AG08395 (cell line): ENCODE data around the gene OR52N5.

ENCODE experiments used
- DNase-seq: peaks from one replicate; pipeline ENCODE4 v3.0.0; 2012; ENCODE audit warnings: mixed read lengths, low spot score

Gene OR52N5

GRCh38 chr11:5783255-5783654 is at the start of gene OR52N5:
OR52N5 (minus strand) TSS chr11:5783355; CDS start chr11:5778634, 4,721 bp downstream.
- DNase-seq = no peak

DNA sequence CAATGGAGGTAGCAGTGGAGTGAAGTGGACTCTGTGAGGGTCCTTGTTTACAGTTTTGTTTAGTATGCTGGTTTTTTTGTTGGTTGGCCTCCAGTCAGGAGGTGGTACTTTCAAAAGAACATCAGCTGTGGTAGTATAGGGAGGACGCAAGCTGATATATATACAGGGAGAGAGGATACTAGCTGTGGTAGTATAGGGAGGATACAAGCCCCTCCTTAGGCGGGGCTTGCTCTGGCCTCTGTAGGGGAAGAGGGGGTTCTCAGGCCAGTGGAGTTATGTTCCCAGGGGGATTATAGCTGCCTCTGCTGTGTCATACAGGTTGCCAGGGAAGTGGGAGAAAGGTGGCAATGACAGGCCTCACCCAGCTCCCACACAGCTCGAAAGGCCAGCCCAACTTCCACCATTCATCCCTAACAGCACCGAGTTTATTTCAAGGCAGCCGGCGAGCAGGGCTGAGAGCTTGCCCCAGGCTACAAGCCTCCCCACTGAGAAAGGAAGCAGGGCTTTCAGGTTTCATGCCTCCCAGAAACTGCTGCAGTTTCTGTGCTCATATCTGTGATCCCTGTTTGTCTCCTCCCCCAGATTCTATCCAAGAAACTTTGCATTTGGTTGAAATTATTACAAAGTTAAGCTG is 48.2 kb upstream of the OR52N5 start:
- no peak for DNase-seq

GRCh38 chr11:5818245-5818886 is 35.2 kb upstream of the OR52N5 start:
- no peak for DNase-seq

DNA sequence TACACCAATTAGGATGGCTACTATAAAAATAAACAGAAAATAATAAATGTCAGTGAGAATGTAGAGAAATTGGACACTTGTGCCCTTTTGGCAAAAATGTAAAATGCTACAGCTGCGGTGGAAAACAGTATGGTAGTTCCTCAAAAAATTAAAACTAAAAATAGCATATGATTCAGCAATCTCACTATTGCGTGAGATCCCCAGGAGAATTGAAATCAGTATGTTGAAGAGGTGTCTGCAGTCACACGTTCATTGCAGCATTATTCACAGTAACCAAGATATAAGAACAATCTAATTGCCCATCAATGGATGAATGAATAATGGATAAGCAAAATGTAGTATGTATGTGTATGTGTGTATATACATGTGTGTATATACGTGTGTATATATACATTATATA is 32.4 kb upstream of the OR52N5 start:
- DNase-seq = no peak

- DNase-seq = no peak
Observed at GRCh38 chr11:5809905-5810795, 27.0 kb upstream of the OR52N5 start.

DNA sequence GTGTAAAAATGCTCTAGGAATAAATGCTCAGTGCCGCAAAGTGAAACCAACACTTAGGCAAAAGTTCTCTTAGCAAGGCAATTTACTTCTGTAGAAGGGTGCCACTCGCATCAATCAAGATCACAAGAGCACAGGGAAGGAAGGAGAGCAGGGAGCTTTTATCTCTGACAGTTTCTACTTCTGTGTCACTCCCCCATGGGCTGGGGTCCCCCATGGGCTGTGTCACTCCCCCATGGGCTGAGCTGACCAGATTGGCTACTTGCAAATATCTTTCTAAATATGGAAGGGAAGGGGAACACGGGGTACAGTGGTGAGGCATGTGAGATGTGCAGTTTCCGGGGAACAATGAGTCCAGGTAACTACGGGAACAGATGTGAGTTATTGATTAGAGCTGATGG is 26.0 kb upstream of the OR52N5 start:
- DNase-seq = no peak

DNA sequence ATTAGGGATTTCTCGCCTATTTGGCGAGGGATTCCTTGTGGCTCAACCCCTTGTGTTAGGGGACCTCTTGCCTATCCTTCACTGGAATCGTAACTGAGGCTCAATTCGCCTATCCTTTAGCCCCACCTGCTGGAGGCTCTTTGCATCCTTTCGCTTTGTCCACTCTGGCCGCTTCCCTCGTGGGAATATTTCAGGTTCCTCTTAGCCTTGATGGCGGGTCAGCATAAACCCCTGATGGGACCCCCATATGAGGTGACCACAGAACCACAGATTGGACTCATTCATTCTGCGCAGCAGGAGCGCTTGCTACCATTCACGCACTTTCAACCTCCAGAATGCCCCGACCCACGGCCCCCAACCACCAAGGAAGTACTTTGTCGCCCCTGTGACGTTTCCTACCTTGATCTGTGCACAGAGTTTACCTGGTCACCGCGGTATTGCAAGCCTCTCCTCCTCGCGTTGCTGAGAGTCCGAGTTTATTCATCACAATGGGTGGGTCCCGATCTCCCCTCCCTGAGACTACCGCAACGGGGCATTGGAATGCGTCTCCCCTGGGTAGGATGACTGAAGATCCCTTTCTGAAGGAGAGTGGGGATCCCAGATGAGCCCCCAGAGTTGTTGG is 25.5 kb upstream of the OR52N5 start, which contains the start of gene OR52N2:
Gene OR52N2, plus strand, starts transcription at position 425 of the 622 bp plus-strand sequence. CDS start 11,412 bp downstream, outside the sequence.
- DNase-seq = peak; percentile 63

DNA sequence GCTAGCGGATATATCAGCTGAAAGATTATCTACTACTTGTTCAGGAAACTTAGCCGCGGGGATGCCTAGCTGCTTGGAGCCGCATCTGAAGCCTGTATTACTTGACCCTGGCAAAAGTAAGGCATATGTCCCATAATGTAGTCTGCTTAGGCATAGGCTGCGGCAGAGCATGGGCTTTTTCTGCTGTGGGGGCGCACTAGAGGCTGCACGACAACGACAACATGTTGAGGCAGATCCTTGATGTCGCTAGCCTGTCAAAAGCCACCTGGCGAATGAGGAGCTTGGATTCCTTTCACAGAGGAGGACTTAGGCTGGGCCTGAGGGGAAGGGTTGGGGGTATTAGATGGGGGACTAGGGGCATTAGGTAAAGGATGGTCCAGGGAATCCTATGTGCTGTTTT is 24.4 kb upstream of the OR52N5 start:
- DNase-seq = no peak

GRCh38 chr11:5803982-5804381 is 20.8 kb upstream of the OR52N5 start:
- no peak for DNase-seq

GRCh38 chr11:5796541-5796940 is 13.4 kb upstream of the OR52N5 start:
- no peak for DNase-seq

DNA sequence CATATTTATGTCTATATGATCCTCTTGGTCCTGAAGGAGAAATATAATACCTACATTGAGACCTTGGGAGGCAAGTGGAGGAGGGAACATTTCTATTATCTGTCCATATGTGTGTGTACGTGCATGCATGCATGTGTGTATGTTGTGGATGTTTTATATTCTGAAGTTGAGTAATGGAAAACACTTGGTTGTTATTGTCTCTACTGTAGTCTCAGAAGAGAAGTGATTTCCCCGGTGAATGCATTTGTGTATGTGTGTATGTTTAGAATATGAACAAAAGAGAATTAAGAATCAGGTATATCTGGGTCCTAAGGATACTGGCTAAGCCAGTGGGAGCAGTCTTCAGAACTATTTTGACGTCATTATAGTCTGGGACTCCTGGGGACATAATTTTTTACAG is 8.0 kb upstream of the OR52N5 start, which contains the start of gene OR52N1:
Gene OR52N1, minus strand, starts transcription at position 101 of the 400 bp plus-strand sequence. CDS start 2,449 bp downstream, outside the sequence.
- DNase-seq = no peak

- no peak for DNase-seq
Observed at GRCh38 chr11:5767056-5767455, 16.1 kb downstream of the OR52N5 start.

GRCh38 chr11:5753943-5754342 is 29.2 kb downstream of the OR52N5 start, which contains the start of gene OR52N4:
OR52N4 (plus strand) TSS chr11:5754243; CDS start chr11:5754741, 498 bp downstream.
- DNase-seq = no peak

DNA sequence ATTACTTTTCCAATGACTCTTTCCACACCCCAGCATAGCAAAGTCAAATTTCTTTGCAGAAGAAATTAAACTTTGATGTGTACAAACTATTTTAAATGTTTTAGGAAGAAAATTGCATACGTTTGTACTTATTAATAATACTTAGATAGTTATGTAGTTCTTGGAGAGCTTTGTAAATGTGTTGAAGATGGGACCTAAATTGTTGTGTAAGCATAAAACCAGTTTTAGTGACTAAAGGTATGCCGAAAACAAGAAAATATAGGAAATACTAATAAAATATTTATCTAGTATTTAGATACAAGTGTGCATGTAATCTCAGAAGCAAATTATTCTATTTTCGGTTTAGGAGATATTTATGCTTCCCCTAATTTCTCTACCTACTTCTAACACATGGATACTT is 33.3 kb downstream of the OR52N5 start:
- DNase-seq = no peak

DNA sequence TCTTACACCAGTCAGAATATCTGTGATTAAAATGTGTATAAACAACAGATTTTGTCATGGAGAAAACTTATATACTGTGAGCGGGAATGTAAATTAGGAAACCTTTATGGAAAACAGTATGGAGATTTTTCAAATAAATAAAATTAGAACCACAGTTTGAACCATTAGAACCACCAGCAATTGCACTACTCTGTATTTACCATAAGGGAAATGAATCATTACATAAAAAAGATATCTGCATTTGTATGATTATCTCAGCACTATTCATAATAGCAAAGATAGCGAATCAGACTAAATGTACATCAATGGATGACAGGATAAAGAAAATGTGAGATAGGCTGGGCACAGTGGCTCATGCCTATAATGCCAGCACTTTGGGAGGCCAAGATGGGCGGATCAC is 36.5 kb downstream of the OR52N5 start:
- DNase-seq = no peak

GRCh38 chr11:5738431-5738830 is 44.7 kb downstream of the OR52N5 start:
- no peak for DNase-seq

- DNase-seq = no peak
Observed at GRCh38 chr11:5737670-5738392, 45.3 kb downstream of the OR52N5 start.

DNA sequence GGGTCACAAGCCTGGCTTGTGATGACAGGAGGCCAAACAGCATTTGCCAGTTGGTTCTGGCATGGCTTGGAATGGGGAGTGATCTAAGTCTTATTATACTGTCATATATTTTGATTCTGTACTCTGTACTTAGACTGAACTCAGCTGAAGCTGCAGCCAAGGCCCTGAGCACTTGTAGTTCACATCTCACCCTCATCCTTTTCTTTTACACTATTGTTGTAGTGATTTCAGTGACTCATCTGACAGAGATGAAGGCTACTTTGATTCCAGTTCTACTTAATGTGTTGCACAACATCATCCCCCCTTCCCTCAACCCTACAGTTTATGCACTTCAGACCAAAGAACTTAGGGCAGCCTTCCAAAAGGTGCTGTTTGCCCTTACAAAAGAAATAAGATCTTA is 46.1 kb downstream of the OR52N5 start:
- DNase-seq = no peak

DNA sequence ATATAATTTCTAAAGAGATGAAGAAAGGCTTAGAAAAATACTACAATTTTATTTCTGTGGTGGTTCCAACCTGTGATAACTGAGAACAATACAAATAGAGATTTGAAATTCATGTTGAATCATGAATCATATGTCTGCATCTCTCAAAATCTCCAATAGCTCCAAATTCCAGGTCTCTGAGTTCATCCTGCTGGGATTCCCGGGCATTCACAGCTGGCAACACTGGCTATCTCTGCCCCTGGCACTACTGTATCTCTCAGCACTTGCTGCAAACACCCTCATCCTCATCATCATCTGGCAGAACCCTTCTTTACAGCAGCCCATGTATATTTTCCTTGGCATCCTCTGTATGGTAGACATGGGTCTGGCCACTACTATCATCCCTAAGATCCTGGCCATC is 46.8 kb downstream of the OR52N5 start, which contains the start of gene OR56B1:
Gene OR56B1, plus strand, starts transcription at position 53 of the 400 bp plus-strand sequence. Its CDS starts 69 bp downstream, at position 122.
- no peak for DNase-seq

DNA sequence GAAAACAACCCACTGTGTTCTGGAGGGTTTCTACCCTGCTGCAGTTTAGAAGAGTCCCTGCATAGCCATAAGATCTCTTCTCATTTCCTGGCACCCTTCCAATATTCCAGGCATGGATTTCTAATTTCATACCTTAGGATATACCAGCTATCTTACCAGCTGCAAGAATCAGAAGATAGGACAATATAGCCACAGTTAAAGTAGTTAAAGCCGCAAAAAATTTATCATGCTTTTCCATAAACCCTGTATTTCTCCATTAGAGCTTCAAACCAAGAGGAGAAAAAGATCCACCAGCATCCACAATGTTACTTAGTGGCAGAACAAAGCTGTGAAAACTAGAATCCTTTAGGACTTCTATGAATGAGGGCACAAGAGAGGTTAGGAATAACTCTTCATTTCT is 55.5 kb downstream of the OR52N5 start:
- DNase-seq = no peak

DNA sequence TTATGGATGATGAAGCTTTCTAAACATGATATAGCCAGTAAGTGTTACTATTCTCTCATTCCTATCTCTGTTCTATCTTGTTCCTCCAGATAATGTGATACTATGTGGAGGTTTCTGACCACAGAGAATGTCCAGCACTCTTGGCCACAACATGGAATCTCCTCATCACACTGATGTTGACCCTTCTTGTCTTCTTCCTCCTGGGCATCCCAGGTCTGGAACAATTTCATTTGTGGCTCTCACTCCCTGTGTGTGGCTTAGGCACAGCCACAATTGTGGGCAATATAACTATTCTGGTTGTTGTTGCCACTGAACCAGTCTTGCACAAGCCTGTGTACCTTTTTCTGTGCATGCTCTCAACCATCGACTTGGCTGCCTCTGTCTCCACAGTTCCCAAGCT is 56.8 kb downstream of the OR52N5 start:
- no peak for DNase-seq
